ENCODE measurements around the gene THAP4.

The THAP4 gene

DNA sequence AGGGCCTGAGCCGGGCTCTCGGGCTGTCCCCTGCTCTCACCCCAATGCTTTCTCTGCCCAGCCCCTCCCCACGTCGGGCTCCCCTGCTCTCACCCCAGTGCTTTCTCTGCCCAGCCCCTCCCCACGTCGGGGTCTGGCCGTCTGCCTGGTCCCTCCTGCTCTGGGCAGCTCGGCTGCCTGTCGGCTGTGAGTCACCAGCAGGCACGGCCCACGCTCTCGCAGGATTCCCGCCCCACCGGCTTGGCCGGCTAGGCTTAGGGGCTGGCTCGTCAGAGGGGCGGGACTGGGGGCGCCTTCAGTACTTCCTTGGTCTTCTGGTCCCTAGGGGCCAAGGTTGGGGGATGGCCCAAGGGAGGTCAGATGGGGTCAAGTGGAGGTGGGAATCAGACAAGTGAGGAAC lies 75.1 kb downstream of the THAP4 start:
- DNase-seq = no peak

DNA sequence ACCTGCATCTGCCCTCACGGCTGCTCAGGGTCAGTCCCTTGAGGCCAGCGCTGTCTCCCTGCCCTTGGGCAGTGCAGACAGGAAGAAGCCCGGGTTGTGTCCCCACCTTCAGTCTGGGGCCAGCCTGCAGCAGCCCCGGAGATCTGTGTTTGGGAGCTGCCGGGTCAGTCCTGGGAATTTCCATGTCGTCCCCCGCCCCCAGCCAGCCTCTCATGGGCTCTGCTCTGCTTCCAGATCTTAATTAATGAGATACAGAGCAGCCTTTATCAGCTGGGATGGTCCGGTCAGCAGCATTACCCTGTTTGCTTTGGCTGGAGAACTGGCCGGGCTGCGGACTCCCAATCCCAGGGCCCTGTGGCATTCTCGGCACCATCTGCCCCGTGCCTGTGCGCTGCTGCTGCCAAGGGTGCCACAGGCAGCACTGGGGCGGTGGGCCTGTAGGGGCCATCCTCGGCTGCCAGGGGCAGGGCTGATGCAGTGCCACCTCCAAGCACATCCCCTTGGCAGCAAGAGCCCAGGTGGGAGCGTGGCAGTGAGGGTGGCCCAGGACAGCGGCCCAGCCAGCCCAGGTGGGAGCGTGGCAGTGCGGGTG lies 76.0 kb downstream of the THAP4 start:
- no peak for DNase-seq

DNA sequence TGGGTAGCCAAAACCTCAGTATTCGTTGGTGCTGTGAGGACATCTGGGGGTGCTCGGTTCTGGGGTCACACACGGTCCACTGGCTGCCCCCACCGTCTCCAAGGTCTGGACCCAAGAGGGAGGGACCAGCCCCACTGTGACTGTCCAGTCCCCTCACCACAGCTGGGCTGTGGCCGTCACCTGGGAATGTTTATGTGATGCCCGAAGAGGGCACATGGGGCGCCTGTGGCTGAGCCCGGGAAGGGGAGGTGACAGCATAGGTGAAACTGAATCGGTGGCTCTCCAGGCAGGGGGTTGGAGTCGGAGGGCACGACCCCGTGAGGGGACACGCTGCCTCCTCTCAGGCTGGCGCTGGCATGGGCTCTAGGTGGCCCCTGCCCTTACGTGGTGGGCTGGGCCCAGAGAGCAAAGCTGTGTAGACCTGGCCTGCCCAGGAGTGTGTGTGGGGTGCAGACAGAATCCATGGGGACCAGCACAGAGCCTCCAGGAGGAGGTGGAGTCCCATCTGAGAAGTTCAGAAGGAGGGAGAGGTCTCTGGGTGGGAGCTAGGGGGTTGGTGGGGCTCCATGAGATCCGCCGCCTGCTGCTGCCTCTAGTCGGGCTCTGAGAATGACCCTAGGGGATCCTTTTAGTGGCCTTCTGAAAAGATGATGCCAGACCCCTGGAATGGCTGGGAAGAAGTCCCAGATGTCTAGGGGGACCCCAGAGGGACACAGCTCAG lies 76.6 kb downstream of the THAP4 start:
- DNase-seq = no peak

DNA sequence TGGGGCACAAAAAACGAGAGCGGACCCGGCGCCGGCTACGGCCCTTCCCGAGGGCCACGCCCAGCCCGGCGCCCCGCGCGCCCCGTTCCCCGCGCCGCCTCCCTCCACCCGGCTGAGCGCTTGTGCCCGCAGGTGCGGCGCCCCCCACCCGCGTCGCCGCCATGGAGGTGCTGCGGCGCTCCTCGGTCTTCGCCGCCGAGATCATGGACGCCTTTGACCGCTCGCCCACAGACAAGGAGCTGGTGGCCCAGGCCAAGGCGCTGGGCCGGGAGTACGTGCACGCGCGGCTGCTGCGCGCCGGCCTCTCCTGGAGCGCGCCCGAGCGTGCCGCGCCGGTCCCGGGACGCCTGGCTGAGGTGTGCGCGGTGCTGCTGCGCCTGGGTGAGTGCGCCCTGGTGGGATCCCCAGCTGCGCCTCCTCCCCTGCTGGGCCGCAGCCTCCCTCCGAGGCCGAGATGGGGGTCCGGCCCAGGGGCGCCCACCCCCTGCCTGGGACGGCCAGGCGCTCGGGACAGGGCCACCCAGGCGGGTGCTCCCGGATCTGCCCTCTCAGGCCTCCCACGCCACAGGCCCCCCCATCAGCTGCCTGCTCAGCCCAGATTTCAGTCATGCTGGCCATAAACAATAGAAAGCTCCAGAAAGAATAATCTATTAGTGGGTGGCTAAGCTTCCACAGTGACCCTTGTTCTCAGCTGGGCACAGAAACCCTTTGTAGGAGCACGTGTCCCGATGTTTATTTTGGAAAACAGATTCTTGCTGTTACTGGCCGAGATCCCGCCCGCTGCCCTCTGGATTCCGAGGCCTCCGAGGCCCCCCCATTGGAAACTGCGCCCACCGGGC lies 77.4 kb downstream of the THAP4 start:
- DNase-seq = no peak

DNA sequence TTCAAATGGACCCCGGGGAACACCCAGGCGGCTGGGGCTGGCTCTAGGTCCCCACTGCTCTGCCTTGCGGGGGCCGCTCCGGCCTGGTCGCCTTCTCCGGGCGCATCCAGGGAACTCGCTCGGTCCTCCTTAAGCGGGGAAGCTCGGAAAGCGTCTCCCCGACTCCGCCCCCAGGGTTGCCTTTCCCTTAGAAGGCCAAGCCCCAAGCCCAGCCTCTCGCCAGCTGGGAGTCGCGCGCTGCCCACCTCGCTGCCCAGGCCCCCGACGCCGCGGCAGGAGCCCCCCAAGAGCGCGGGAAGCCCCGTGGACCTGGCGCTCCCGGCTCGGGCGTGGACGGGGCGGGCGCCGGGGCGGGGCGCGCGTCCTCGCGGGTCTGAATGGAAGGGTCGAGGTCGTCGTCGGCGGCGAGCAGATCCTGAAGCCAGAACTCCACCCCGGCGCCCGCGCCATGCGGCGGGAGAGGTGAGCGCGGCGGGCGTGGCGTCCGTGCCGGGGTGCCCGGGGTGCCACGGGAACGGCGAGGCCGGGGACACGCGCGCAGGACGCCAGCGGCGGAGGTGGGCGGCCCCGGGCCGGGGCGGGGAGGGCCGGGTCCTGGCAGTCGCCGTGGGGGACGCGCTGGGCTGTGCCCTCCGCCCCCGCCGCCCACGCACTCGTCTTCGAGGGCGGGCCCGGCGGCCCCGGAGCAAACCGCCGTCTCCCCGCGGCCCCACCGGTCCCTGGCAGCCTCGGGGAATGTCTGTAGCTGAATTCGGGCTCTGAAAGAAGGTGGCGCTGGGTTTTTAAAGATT lies 78.2 kb downstream of the THAP4 start, which contains the start of gene BOK:
BOK (plus strand) TSS at position 214 of the 791 bp plus-strand sequence. CDS start 739 bp downstream, outside the sequence.
- no peak for DNase-seq

DNA sequence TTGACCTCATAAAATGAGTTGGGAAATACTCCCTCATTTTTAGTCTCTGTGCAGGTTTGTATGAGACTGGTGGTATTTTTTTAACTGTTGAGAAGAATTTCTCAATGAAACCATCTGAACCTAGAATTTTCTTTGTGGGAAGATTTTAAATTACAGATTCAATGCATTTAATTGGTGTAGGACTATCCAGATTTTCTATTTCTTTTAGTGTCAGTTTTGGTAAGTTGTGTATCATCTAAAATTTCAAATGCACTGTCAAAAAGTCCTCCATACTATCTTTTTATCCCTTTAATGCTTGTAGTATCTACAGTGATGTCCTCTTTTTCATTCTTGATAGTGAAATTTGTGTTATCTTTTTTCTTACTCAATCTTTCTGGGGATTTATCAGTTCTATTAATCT lies 80.2 kb downstream of the THAP4 start:
- no peak for DNase-seq

DNA sequence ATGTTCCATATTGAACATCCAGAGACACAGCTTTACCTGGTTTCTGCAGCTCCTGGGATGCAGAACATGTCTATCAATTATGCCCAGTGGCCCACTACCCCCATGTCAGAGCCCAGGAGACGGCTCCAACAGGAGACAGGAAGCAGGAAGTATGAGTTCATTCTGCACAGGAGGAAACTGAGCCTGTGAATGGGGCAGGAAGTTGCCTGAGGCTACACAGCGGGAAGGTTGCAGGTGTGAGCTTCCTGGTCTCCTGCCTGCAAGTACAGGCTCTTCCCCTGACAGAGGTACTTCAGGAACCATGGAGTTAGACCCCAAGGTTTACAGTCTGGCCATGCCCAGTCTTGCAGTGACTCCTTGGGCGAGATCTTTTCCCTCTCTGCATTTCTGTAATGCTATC lies 81.2 kb downstream of the THAP4 start:
- DNase-seq = no peak

DNA sequence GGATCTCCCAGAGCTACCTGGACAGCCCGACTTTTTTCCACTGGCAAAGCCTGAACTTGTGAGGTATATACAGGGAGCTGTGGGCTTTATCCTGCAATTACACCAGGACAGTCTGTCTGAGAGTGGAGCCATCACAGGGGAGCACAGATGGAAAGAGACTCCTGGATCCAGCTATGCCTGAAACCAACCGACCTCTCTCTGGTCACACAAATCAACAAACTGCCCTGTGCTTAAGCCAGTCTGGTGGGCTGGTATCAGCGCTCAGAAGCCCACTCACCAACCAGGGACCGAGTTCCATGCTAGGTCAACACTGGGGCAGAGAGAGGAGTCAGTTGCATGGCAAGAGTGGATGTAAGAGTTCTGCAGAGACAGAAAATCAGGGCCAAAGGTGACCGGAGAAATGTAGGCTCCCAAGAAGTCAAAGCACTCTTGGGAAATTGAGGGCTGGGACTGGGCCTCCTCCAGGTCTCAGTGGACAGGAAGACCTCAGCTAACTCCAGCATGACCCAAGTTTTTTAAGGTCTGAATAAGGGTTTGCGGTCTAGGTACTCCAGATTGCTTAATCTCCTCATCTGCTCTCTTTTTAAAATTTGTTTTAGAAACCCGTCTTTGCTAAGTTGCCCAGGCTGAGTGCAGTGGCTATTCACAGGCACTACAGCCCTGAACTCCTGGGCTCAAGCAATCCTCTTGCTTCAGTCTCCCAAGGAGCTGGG lies 82.2 kb downstream of the THAP4 start:
- DNase-seq = no peak

DNA sequence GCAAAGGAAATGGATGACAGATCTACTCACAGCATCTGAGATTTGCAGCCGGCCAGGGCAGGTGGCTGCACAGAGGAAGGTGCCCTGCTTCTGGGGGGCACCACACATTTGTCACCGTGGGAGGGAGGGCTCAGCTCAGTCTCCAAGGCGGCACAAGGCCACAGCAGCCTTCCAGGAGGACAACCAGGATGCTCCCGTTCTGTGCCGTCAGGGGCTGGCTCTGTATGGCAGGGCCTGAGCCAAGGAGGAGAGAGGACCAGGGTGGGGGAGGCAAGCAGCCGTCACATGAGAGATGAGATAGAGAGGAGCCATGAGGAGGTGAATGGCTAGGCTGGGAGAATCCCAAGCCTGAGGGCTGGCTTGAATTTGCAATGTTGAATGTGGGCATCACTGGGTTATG lies 83.0 kb downstream of the THAP4 start:
- no peak for DNase-seq

DNA sequence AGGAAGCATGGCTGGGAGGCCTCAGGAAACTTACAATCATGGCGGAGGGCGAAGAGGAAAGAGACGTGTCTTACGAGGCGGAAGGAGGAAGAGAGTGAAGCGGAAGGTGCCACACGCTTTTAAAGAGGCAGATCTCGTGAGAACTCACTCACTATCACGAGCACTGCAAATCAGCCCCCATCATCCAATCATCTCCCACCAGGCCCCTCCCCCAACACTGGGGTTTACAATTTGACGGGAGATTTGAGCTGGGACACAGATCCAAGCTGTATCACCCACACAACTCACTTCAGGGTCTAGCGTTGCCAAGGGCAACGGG lies 83.5 kb downstream of the THAP4 start:
- no peak for DNase-seq

DNA sequence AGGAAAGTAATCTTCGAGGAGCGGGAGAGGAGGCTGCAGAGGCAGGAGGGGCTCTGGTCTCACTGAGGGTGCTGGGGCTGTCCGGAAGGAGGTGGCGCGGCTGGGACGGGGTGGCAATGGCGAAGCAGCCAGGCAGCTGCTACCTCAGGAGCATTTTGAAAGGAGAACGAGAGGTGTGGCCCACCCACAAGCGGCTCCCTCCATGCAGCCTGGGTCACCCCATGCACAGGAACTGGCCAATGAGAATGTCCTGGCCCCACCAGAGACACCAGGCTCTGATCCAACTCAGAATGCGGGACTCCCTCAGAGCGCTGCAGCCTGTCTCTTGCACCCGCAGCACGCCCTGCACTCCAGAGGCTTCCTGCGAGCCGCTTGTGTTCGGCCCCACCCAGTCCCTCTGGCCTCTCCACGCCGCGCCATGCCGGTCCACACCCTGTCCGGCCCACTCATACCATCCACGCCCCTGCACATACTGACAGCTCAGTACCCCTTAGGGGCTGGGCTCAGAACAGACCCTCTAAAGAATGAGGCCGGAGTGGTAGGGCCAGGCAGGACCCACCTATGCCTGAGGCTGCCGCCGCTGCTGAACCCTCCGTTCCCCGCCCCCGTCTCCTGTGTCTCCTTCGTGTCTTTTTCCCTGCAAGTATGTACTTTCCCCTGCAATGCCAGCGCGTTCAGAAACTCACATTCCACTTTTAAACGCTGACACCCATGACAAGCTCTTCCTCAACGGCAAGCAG lies 84.8 kb downstream of the THAP4 start:
- no peak for DNase-seq

DNA sequence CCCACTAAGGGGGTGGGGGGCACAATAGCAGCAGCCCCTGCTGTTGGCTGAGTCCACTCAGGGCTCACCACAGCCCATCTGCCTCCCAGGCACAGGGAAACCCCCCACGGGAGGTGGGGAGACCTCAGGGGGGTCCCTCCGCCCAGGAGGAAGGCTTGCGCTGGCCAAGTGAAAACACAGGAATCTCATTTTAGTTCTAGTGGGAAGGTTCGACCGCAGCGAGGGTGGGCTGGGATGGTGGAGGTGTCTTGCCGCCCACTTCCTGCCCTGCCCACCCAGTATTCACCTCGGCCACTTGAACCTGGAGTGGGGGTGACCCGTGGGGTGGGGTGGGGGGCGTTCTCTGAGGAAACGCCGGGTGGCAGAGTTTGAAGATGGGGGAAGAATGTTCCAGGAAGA lies 85.4 kb downstream of the THAP4 start:
- DNase-seq = no peak

DNA sequence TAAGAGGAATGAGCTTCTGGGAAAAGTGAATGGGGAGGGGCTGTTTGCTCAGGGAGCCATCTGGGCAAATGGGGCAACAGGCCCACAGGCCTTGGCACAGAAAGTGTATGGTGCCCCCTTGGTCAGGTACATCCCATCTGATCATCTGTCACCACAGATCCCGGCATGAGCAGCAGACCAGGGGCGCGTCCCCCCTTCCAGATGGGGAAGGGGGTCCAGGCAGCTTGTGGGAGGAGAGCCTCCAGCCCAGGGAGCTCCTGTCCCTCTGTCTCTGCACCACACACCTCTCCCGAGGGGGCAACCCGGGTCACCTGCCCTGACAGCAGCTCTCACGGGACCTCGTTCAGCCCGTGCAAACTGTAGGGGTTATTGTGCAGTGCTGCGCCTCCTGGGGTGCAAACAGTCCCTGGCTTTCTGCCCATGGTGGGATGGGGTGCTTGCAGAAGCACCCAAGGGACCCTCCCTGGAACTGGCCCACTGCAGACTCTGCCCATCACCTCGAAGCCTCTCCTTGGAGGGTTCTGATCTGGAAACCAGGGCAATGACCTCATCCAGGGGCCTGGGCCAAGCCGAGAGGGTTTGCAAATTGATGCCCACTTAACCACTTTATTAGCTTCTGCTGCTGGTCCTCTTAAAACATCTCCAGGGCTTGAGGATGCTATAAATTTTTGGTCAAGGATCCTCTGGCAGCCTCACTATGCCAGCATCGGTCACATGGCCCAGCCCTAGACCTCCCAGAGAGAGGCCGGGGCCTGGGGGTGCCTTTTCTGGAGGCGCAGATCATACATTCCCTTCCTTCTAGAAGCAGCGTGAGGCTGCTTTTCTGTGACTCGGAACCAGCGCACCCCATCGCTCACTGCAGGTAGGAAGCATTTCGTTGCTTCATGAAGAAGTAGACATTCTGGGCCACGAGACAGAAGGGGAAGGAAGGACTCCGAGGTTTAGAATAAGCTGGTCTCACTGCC lies 86.1 kb downstream of the THAP4 start:
- no peak for DNase-seq

DNA sequence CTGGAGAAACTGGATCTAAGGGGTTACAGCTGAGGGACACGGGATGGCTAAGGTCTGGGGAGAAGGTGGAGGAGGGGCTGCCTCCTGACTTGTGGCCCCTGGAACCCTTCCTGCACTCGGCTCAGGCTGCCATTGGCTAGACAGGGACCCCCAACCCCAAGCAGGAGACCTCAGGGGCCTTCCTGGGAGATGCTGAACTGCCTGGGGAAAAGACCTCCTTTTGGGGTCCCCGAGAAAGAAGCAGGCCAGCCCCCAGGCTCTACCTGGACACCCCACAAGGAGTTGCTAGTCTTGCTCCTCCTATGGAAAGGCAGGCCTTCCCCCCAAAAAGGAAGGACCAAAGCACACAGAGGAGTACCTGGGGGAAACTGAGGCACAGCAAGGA lies 88.5 kb downstream of the THAP4 start:
- no peak for DNase-seq

DNA sequence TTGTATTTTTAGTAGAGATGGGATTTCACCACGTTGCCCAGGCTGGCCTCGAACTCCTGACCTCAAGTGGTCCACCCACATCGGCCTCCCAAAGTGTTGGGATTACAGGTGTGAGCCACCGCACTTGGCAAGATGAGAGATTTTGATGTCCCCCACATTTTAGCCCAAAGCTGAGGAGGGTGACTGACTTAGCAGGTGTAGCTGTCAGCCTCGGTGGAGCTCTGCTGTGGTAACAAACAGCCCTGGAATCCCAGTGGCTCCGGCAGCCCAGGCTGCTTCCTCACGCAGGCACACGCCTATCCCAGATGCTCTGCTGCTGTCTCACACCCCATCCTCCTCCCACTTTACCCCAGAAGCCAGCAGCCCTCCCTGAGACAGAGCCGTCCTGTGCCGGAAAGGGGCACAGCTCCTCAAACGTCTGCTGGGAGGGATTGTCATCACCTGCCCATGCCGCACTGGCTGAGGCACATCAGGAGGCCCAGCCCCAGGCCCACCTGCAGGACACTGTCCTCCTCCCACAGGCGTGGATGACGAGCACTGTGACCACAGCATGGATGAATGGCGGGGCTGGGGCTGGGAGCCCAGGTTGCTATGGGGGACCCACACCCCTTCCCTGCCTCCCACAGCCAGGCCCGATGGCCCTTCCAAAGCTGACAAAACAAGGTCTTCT lies 89.0 kb downstream of the THAP4 start:
- DNase-seq = no peak

DNA sequence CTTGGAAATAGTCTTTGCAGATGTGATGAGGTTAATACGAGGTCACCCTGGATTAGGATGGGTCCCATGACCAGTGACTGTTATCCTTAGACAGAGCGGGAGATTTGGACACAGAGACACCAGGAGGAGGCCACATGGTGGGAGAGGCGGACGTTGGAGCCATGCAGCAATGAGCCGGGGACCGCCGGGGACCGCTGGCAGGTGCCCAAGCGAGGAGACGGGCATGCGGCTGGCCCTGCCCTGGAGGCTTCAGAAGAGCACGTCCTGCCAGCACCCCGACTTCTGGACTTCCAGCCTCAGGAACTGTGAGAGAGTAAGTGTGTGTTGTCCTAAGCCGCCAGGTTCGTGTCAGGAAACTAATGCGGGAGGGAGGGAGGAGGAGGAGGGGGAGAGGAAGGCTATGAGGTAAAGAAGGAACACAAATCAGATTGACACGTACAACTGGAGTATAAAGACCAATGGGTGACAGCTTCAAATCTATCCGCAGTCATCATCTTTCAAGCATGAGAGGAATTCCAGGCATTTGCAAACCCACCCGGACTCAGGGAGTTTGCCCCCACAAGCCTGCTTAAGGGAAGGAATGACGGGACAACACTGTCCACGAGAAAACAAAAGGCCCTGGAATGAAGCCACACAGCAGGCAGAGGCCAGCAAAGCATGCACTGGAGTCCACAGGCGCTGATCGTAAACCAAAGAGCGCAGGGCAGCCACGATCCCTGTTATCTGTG lies 90.0 kb downstream of the THAP4 start:
- DNase-seq = no peak

DNA sequence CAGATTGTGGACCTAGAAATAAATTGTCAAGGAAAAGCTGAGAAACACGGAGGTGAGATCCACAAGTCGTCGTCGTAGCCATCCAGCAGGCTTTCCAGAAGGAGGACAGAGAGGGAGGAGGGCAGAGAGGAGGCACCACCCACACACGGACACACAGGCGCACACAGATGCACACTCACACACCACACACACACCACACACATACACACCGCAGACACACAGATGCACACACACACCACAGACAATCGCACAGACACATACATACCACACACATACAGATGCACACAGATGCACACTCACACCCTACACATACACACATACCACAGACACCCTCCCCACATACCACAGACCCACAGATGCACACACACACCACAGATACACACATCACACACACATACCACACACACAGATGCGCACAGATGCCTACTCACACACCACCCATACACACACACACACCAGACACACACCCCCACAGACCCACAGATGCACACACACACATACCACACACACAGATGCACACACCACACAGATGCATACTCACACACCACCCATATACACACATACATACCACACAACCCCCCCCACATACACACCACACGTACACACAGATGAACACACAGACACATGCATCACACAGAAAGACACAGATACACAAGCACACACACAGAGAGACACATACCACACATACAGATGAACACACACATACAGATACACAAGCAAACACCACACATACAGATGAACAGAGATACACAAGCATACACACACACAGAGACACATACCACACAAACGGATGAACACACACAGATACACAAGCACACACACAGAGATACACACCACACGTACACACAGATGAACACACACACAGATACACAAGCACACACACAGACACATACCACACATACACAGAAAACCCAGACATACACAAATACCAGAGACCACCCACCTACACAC lies 91.2 kb downstream of the THAP4 start:
- no peak for DNase-seq

DNA sequence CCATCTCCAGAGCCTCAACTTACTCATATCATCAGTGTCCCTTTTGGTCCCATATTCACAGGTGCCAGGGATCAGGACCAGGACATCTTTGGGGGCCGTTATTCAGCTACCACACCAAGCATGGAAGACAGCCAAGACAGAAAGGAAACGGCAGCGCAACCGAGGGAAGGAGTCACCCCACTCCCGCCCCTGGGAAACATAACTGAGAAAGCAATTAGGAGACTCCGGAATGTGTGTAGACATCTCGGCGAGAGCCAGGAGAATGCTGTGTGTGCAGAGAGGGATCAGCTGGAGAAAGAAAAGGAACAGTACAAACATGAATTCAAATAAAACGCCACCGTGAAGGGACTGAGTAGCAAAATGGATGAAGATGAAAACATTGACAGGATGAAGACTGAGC lies 91.9 kb downstream of the THAP4 start:
- DNase-seq = no peak
